Right lung (tissue), 5 donors: Measurements from ENCODE around the gene GPC6. TPM values are rescaled to one million over a fixed set of nuclear protein-coding genes. Genes with fewer than 3 reads are reported as not detected.

Experiments
- DNase-seq, 2 donors: peaks; one replicate each; pipeline ENCODE4 v3.0.0-alpha.2; 2013
- polyA plus RNA-seq, 5 donors: library from polyadenylated mRNA; unstranded; fragments of 120-200 nt; gene quantifications; one replicate each; pipeline versions ENCODE4 v1.2.1 to v1.2.3, GENCODE V29; 2013; ENCODE audit warnings: inconsistent platforms in 1 of 5, low replicate concordance in 1 of 5; ENCODE audit not compliant: insufficient read length in 5 of 5, insufficient read depth in 1 of 5

The GPC6 gene
- polyA plus RNA-seq, 5 donors = 13.5 to 27.1 (median 21.9) TPM

- no peak for DNase-seq
Measured at GRCh38 chr13:93819331-93819890, 592.8 kb downstream of the GPC6 start.

DNA sequence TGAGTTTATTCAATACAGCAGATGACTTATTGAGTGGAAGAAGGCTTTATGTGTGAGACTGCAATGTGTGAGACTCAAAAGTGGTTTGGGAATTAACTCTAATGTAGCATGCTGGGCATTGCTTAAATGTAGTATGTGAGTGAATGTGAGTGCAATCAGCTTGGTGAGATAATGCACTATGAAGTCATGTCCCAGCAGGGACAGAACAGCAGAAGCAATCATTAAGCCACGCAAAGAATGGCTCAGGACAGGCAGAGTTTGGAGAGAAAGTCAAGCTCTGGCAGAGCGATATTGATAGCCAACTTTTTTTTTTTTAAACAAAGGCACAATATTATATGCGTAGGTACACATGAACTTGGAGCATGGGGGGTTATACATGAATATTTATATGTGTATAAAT is 597.7 kb downstream of the GPC6 start:
- DNase-seq = no peak

DNA sequence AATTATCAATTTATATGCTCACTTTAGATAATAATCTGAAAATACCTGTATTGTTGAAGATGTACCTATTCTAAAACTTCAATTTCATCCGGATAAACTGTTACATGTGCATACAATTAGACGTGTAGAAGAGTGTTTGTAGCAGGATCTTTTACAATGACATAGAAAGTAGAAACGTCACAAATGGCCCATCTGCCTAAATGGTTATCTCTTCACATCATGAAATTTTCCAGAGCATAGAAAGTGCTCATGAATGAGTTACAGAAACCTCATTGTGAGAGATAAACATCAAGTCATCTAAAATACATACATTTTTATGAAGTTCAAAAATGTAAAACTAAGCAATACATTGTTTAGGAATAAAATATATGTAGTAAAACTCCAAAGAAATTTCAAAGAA is 607.4 kb downstream of the GPC6 start:
- no peak for DNase-seq

- no peak for DNase-seq
Measured at GRCh38 chr13:93843082-93843481, 616.5 kb downstream of the GPC6 start.

GRCh38 chr13:93847162-93847561 is 620.6 kb downstream of the GPC6 start:
- DNase-seq = no peak

GRCh38 chr13:93848247-93848646 is 621.6 kb downstream of the GPC6 start:
- DNase-seq = no peak

GRCh38 chr13:93851236-93851635 is 624.6 kb downstream of the GPC6 start:
- no peak for DNase-seq

DNA sequence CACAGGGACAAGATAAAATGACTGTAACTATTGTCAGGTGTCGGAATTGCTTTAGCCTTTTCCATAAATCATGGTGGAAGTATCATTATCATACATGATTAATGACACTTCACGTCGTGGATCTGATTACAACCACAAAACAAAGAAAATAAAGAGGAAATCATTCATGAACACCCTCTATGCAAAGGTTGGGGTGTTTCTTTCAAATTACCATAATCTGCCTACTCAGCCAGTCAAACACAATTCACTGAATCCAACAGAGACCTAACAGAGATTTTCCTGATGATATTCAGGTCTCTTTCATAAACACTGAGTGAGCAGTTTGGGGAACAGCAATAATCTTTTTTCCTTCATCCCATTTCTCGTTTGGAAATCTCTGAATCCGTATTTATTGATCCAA is 627.3 kb downstream of the GPC6 start:
- no peak for DNase-seq

DNA sequence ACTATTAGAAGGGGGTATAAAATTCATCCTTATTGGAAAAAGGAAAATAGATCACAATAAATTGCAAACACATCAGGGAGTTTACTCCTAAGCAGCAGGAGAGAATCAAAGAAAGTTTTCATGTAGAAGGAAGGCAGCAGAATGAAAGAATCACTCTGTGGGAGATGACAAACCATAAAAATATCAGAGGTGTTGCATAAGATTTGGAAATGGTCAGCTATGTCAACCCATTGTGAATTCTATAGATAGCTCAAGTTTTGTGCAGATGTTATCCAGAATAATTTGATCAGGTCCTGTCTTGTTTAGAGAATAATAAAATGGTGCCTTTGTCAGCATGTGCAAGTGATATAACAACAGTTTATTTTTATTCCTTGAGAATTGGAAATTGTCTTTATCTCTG is 630.5 kb downstream of the GPC6 start:
- DNase-seq = no peak

DNA sequence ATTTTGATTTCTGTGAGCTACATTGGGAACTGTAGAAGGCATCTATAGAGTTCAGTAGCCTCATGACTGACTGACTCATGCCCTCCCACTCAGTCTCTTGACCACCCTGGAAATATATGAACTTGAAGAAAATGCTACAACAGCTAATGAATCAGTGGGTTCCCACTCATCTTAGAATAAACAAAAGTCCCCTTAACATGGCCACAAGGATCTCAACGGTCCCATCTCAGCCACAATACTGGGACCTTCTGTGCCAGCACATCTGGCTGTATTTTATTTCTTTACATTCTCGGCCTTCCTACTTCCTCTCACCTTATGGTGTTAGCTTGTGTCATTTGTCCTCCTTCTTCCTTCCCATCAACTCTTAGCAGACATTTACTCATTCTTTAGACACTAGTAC is 633.1 kb downstream of the GPC6 start:
- no peak for DNase-seq

DNA sequence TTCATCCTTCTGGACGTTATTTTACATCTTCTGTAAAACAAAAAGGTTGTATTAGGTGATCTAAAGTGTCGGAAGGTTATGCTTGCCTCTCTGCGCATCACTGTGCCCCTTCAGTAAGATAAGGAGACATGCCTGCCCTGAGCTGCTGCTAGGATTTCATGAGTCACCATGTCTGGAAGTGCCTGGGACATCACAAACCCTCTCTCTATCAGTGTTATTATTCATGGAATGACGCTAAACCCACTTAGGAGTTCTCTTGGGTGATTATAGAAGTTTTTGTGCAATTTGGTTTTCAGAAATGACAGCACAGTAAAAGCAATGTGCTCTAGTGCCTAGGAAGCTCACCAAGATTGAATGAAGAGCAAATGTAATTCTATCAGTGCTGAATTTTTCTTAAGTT is 635.2 kb downstream of the GPC6 start:
- DNase-seq = no peak

DNA sequence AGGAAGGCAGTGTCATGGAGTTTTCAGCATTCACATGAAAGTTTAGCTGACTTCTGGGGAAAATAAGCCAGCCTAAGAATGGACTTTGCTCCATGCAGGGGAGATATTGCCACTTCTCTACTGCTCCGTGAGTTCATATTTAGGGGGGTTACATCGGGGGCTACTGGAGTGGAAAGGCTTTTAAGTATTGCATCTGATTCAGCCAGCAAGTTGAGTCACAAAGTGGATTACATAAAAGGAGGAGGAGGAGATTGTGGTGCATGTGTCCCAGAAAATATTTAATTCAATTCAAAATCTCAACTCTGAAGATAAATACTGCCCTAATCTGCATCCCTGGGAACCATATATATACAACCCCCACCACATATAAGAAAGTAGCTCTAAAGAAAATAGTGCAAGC is 635.7 kb downstream of the GPC6 start:
- no peak for DNase-seq

- no peak for DNase-seq
Measured at GRCh38 chr13:93865235-93865634, 638.6 kb downstream of the GPC6 start.

GRCh38 chr13:93867481-93867880 is 640.9 kb downstream of the GPC6 start:
- no peak for DNase-seq

GRCh38 chr13:93872376-93872775 is 645.8 kb downstream of the GPC6 start:
- DNase-seq = no peak

- peak in 1 of 2 donors; percentile 6 for DNase-seq
Measured at GRCh38 chr13:93872786-93873347, 646.3 kb downstream of the GPC6 start.

DNA sequence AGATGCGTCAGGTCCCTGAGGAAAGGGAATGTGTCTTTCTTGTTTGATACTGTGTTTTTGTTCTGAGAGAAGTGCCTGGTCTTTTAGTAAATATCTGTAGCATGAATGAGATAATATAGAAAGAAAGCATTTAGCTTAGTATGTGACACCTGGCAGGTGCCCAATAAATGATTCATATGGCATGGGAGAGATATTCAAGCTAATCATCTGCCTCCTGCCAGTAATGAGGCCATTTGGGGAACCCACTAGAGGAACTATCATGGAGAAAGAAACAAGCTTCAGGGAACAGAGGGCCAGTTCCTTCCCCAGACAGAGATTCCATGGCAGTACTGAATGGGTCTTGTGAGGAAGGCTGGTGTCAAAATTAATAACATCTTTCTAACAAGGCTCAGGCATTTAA is 648.9 kb downstream of the GPC6 start:
- no peak for DNase-seq

DNA sequence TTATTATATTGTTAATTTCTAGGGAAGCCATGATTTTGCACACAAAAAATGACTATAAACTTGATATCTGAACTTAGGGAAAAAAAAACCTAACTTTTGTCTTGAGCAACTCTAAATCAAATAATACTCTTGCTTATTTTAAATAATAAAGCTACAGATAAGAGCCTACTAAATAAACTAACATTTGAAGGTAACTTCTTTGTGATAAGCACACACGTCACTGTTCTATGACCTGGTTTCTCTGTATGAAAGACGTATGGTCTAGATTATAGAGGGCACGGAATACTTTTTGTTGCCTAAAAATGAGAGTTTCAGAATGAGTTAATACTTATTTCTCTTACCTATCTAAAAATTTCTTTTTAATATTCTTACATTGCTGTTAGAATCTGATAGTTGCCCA is 649.6 kb downstream of the GPC6 start:
- no peak for DNase-seq

DNA sequence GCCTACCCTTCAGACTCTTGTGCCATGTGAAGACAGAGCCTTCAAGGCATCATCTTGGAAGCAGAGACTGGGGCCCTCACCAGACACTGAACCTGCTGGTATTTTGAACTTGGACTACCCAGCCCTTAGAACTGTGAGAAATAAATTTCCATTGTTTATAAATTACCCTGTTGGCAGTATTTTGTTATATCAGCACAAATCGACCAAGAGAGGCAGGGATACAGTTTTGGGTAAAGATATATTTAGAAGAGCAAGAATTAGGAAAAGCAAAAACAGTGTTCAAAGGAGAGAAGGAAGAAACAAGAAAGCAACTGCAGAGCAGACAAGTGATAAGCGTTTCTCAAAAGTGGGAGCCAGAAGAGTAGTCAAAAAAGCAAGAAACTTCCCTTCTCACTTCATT is 652.1 kb downstream of the GPC6 start:
- no peak for DNase-seq

- no peak for DNase-seq
Measured at GRCh38 chr13:93881411-93881810, 654.8 kb downstream of the GPC6 start.

GRCh38 chr13:93882086-93882651 is 655.6 kb downstream of the GPC6 start:
- DNase-seq = no peak

- no peak for DNase-seq
Measured at GRCh38 chr13:93889430-93889951, 662.9 kb downstream of the GPC6 start.

GRCh38 chr13:93899981-93900380 is 673.4 kb downstream of the GPC6 start:
- DNase-seq = no peak

DNA sequence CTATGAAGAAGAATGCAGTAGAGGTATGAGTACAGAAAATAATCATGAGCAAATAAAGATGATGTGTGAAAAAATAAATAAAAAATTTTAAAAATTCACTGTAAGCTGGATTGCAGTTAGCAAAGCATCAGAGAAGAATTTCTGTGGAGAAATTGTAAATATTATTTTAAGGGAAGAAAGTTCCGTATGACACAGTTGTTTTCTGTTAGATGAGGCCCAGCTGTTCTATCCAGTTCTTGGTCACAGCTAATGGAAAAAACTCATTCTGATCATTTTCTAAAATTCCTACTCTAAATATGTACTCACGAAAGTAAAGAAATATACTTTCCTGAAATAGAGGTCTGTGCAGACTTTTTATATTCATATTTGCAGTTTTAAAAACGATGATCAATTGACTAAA is 674.1 kb downstream of the GPC6 start:
- peak; percentile 32 to 38 for DNase-seq
